Activated CD8-positive, alpha-beta T cell treated with anti-CD3 and anti-CD28 coated beads, Interleukin-2, amount 10 ng/mL, durations not matched to agents 7 days and 5 days (primary cell): Measurements from ENCODE around the gene ANKH. TPM values are rescaled to one million over a fixed set of nuclear protein-coding genes. Genes with fewer than 3 reads are reported as not detected.

Experiments used
- ATAC-seq: fragments of 150-1000 bp; cut with Tn5 transposase; one replicate; pipeline ENCODE4 v1.10.0; 2021; ENCODE audit warnings: moderate library complexity
- CTCF ChIA-PET: fragments of 350-600 bp; sonication (Branson Sonifier 250); formaldehyde crosslinking; loops from one replicate; lab custom pipeline; 2021; ENCODE audit warnings: antibody characterized with exemption; lab: Charles Lee
- POLR2A ChIA-PET: fragments of 350-600 bp; sonication (Branson Sonifier 250); formaldehyde crosslinking; loops from one replicate; lab custom pipeline; 2021; ENCODE audit warnings: antibody characterized with exemption; lab: Charles Lee
- DNase-seq: peaks from one replicate; pipeline ENCODE4 v3.0.0-alpha.2; 2020
- H3K27ac Mint-ChIP-seq: one replicate; pipeline ENCODE4 v1.8.0; 2021; ENCODE audit warnings: mild to moderate bottlenecking, mixed read lengths
- H3K27me3 Mint-ChIP-seq: one replicate; pipeline ENCODE4 v1.8.0; 2021; ENCODE audit warnings: low read depth, mixed read lengths
- H3K36me3 Mint-ChIP-seq: one replicate; pipeline ENCODE4 v1.8.0; 2021; ENCODE audit warnings: low read depth, mixed read lengths
- H3K4me1 Mint-ChIP-seq: one replicate; pipeline ENCODE4 v1.8.0; 2021; ENCODE audit warnings: low read depth, mixed read lengths
- H3K4me3 Mint-ChIP-seq: one replicate; pipeline ENCODE4 v1.8.0; 2021; ENCODE audit warnings: mild to moderate bottlenecking, mixed read lengths
- H3K9me3 Mint-ChIP-seq: one replicate; pipeline ENCODE4 v1.8.0; 2022; ENCODE audit warnings: mixed read lengths; ENCODE audit not compliant: insufficient read depth
- total RNA-seq, 2 experiments: library from RNA; stranded (reverse); gene quantifications; one replicate each; pipeline ENCODE4 v1.2.3, GENCODE V29; 2021

ANKH gene
- total RNA-seq, 2 experiments from 2014 or later = 32.1 to 36.0 TPM

DNA sequence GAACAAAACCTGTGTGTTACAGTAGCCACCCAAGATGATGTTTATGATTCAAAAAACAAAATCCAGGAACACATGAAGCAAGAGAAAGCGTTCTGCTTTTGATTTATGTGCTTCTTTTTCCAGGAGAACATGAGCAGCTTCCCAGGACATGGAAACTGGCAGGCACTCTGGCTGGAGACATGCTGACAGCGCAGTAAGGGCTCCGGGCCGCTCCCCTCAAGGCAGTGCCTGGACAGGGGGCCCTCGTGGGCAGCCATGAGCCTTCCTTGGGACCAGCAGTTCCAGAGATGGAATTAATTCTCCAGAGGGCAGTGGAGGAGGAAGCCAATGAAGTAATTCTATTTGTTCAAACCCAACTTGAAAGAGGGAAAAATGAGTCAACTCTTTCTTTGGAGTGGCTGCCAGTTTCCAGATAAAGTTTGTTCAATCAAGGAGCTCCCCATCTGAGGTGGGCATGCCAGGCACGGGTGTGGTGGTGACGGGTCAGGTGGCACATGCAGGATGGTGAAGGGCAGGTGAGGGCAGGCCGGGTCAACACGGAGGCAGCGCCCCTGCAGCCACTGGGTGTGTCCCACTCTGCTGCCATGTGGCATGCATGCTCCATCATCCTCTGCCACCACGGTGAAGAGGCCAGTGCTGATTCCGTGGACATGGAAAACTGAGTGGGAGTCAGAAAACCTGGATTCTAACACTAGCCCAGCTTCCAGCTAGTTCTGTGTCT, 123.2 kb downstream of the ANKH start:
- Mint-ChIP-seq H3K36me3 (no peaks in the 10 kb centered on the region), H3K4me3 (no peak overlapping the region), H3K4me1 (peaks cover 24% of the 10 kb centered on the region), H3K27ac (no peak overlapping the region), H3K27me3 (no peaks in the 10 kb centered on the region), H3K9me3 (no peaks in the 10 kb centered on the region)
- POLR2A ChIA-PET = no interaction called here
- ATAC-seq (no peak), DNase-seq (no peak)
- CTCF ChIA-PET = interaction anchor here (1.3 kb wide), 1 partner anchor 21 kb away, joined by 4 read pairs; no protein-coding TSS in a partner anchor

DNA sequence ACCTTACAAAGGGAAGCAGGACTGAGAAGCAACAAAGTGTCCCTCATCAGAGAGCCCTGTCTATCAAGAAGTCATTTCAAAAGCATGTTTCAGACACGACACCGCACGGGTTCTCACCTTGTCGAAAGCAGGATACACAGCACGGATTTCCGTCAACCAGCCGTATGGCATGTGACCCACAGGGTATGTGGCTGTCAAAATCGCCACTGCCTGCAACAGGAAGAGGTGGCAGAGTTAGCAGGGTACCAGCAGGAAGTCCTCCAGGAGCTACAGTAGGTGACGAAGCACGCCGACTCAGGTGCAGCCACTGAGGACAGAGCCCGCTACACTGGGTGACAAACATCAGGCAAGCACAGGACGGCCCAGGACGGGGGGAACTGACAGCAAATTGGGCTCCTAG, 125.8 kb downstream of the ANKH start:
- Mint-ChIP-seq H3K4me3 (no peak overlapping the region), H3K9me3 (no peaks in the 10 kb centered on the region), H3K4me1 (peaks cover 46% of the 10 kb centered on the region), H3K36me3 (no peaks in the 10 kb centered on the region), H3K27ac (no peak overlapping the region), H3K27me3 (no peaks in the 10 kb centered on the region)
- ATAC-seq (no peak), DNase-seq (peak; percentile 38)
- CTCF ChIA-PET = interaction anchor here (1.7 kb wide), 1 partner anchor 11 kb away, joined by 4 read pairs; no protein-coding TSS in a partner anchor
- POLR2A ChIA-PET = no interaction called here

DNA sequence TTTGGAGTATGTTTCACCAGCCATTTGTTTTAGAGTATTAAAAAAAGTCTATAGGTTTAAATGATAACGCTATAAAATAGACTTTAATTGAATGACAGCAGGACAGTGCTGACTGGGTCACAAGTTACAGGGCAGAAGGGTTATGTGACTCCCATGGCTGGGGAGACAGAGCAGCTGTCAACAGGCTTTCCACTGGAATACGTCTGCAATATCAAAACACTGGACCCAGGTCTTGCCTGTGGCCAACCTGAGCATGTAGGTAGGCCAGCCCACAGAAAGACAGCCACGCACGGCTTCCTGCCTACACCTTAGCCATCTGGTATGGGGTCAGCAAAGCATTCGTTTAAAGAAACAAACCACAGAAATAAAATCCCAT, 126.4 kb downstream of the ANKH start:
- peaks cover 46% of the 10 kb centered on the region for H3K4me1 Mint-ChIP-seq
- no peak for ATAC-seq
- no peaks in the 10 kb centered on the region for H3K27me3 Mint-ChIP-seq
- no peaks in the 10 kb centered on the region for H3K36me3 Mint-ChIP-seq
- H3K9me3 Mint-ChIP-seq = no peaks in the 10 kb centered on the region
- no peak for DNase-seq
- POLR2A ChIA-PET = no interaction called here
- H3K4me3 Mint-ChIP-seq = no peak overlapping the region
- H3K27ac Mint-ChIP-seq = no peak overlapping the region
- CTCF ChIA-PET = interaction anchor here (1.1 kb wide), 1 partner anchor 23 kb away, joined by 3 read pairs; no protein-coding TSS in a partner anchor

DNA sequence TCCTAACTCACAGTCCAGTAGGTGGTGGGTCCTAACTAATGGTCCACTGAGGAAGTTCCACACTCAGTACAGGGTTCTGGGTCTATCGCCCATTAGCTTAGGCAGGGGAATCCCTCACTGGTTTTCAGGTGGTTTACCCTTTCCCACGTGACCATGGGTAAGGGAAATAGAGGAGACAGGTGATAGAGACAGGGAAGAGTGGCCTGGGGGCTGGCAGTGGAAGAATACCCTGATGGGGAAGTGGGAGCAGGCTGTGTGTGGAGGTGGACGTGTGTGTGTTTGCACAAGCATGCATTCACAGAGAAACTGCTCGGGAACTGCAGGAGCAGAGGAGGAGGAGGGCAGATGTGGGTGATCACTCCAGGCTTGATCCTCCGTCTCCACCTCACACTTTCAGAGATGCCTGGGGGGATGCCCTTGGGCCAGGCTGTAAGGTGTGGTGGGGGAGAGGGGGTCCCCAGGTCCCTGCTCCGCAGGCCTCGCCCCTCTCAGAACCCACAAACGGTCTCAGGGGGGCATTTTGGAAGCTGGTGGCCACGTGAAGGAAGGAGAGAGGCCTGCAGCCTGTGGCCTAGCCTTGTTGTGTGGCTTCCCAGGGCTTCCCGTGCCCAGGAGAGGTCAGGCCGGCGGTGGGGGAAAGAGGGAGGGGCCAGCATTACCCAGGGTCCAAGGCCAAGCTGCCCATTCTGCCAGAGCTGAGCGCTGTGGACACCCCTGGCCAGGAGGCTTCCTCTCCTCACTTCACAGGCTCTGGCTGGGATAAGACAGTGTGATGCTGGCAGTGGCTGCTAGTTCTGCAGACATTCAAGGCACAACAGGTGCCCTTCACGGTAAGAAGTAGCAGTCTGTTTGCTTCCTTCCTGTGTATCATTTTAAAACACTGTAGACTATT, 127.0 kb downstream of the ANKH start:
- Mint-ChIP-seq H3K27me3 (no peaks in the 10 kb centered on the region), H3K4me3 (no peak overlapping the region), H3K9me3 (no peaks in the 10 kb centered on the region), H3K4me1 (peaks cover 46% of the 10 kb centered on the region), H3K27ac (peak overlapping the region; percentile 20), H3K36me3 (no peaks in the 10 kb centered on the region)
- ChIA-PET CTCF (interaction anchor here (1.1 to 2.5 kb wide), 4 partner anchors 12 to 125 kb away, joined by 3 to 9 read pairs (median 6); no protein-coding TSS in a partner anchor), POLR2A (no interaction called here)
- ATAC-seq (no peak), DNase-seq (no peak)

DNA sequence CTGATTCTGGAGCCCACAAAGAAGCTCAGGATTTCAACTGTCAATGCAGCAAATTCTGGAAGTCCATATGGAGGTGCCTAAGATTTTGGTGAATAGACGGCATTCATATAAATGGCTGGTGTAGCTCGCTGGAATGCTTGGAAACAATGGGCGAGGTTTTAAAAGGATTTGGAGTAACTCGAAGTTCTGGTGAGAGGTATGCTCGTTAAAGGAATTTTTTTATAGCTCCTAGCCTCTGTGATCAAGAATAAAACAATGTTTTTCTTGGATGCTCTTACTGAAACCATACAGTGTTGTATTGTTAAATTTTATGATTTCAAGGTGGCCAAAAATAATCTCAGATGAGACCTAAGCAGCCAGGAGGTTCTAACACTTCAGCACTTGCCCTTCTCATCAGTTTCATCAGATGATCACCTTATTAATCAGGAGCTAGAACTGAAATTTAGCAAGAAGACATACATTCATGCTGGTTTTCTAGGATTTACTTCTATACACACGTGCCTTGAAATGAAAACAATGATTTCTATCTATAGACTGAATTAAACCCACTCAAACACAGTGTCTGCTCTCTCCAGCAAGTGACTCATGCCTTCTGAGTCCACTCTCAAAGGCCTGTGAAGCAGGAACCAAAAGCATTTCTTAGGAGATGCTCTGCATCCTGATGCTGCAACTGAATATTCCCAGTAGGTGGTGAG, 127.8 kb downstream of the ANKH start:
- no peak for ATAC-seq
- Mint-ChIP-seq H3K36me3 (no peaks in the 10 kb centered on the region), H3K4me1 (peaks cover 46% of the 10 kb centered on the region), H3K9me3 (no peaks in the 10 kb centered on the region), H3K27ac (peak overlapping the region; percentile 20), H3K4me3 (no peak overlapping the region), H3K27me3 (no peaks in the 10 kb centered on the region)
- DNase-seq = no peak
- ChIA-PET POLR2A (interaction anchor here (1.0 kb wide), 1 partner anchor 136 kb away, joined by 3 read pairs; no protein-coding TSS in a partner anchor), CTCF (interaction anchor here (0.7 to 2.5 kb wide), 5 partner anchors 13 to 126 kb away, joined by 3 to 9 read pairs (median 3); no protein-coding TSS in a partner anchor)

DNA sequence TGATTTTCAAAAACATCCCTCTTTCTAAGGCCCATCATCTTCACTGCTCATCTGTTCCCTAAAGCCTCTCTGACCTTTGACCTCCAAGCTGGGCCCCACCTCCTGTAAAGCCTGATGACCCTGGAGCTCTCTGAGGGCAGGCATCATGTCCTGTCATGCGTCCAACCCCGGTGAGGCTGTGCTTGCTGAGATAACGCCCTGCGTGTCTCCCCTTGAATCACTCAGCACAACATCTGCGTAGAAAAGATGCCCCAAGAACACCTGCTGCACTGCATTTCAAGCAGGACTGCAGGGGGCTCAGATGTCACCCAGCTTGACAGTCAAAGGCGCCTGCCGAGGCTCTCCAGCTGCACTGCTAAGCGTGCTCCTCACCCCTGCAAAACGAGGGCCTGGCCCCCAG, 129.1 kb downstream of the ANKH start:
- DNase-seq = no peak
- no peaks in the 10 kb centered on the region for H3K9me3 Mint-ChIP-seq
- peak overlapping the region; percentile 80 for H3K27ac Mint-ChIP-seq
- no peak overlapping the region for H3K4me3 Mint-ChIP-seq
- CTCF ChIA-PET = interaction anchor here (1.0 to 2.5 kb wide), 4 partner anchors 15 to 261 kb away, joined by 3 to 9 read pairs (median 7); no protein-coding TSS in a partner anchor
- H3K4me1 Mint-ChIP-seq = peaks cover 46% of the 10 kb centered on the region
- no peaks in the 10 kb centered on the region for H3K36me3 Mint-ChIP-seq
- ATAC-seq = no peak
- H3K27me3 Mint-ChIP-seq = no peaks in the 10 kb centered on the region
- POLR2A ChIA-PET = interaction anchor here (1.0 to 1.1 kb wide), 2 partner anchors 129 to 138 kb away, joined by 3 read pairs; partner anchors contain the start of gene ANKH

DNA sequence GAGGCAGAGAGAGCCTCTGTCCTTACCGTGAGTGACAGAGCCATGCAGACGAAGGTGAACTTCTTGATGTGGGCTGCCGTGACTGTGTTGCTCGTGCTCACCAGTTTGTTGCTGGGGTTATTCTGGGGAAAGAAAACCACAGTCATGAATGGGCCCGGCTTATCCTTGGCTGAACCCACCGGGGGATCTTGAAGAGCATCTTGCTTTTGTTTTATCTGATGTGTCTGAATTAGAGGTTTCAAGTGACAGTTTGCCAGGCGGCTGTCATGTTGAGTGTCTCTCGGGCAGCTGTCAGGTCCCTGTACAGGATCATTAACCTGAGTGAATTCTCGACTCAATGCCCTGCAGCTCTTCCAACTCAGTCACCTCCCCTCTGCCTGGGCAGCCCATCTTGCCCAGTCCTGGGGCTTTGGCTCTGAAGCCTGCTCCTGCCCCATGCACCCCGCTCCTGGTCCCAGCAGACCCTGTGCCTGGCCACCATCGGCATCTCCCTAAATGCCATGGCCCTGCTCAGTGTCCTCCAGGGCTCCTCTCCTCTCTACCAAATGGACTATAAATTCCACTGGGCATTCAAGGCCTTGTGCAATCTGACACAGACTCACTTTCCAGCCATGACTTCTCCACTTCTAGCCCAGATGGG, 129.7 kb downstream of the ANKH start:
- ChIA-PET POLR2A (interaction anchor here (0.7 to 1.1 kb wide), 2 partner anchors 103 to 129 kb away, joined by 3 read pairs; partner anchors contain the start of gene ANKH), CTCF (interaction anchor here (1.4 to 2.5 kb wide), 3 partner anchors 14 to 261 kb away, joined by 6 to 9 read pairs (median 8); no protein-coding TSS in a partner anchor)
- Mint-ChIP-seq H3K9me3 (no peaks in the 10 kb centered on the region), H3K4me1 (peaks cover 46% of the 10 kb centered on the region), H3K27ac (peak overlapping the region; percentile 80), H3K36me3 (no peaks in the 10 kb centered on the region), H3K4me3 (no peak overlapping the region), H3K27me3 (no peaks in the 10 kb centered on the region)
- ATAC-seq = peak; percentile 91
- DNase-seq = peak; percentile 72

DNA sequence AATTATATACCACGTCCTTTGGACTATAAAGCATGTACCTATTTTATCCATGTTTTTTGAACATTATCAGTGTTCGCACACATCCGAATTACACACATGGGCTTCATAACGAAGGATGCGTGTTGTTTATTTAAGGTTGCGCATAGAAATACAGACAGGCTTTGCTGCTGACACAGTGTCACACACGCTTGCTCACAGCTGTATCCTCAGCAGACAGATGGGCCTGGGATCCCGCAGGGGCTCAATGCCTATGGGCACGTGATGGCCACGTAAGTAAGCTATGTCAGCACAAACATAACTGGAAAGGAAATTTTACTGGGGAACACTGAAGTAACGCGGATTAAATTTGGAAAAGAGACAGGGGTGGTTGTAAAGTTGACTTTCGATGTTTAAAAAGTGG, 130.4 kb downstream of the ANKH start:
- no peaks in the 10 kb centered on the region for H3K9me3 Mint-ChIP-seq
- peak overlapping the region; percentile 52 for H3K27ac Mint-ChIP-seq
- POLR2A ChIA-PET = no interaction called here
- H3K36me3 Mint-ChIP-seq = no peaks in the 10 kb centered on the region
- peaks cover 46% of the 10 kb centered on the region for H3K4me1 Mint-ChIP-seq
- CTCF ChIA-PET = no interaction called here
- H3K4me3 Mint-ChIP-seq = no peak overlapping the region
- DNase-seq = no peak
- no peaks in the 10 kb centered on the region for H3K27me3 Mint-ChIP-seq
- no peak for ATAC-seq

DNA sequence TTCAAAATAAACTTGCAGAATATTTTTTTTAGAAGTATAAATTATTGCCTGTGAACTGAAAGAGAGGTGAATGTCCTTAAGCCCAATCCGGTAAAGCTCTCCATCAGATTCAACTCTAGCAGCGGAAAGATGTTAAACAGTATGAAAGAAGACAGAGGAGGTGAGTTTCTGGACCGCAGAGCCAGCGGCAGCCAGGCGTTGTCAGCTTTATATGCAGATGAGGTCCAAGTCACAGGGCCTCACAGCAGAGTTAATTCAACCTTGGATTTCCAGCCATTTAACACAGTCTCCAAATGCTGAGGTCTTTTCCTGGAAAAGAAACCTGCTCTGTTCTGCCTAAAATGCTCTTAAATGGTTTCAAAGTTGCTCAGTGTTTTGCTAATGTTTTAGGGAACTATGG, 131.6 kb downstream of the ANKH start:
- no peak overlapping the region for H3K27ac Mint-ChIP-seq
- DNase-seq = no peak

DNA sequence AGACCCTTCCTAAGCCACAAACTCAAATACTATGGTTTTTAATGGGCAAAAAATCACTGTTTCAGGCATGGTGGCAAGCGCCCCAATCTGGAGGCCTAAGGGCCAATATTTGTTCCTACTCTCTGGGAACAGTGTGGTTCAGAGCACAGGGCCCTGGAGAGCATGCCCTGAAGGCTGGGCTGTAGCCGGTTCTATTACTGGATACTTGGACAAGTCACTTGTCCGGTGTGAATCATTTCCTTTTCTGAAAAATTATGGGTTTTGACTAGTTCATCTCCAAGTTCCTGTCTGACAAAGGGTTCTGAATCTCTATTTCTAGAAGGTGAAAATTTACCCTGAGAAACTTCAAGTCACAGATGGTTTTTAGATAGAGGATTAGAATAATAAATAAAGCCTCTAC, 132.0 kb downstream of the ANKH start:
- H3K4me1 Mint-ChIP-seq = peaks cover 33% of the 10 kb centered on the region
- no peak overlapping the region for H3K27ac Mint-ChIP-seq
- no peak overlapping the region for H3K4me3 Mint-ChIP-seq
- H3K27me3 Mint-ChIP-seq = no peaks in the 10 kb centered on the region
- DNase-seq (no peak), ATAC-seq (no peak)
- H3K36me3 Mint-ChIP-seq = no peaks in the 10 kb centered on the region
- H3K9me3 Mint-ChIP-seq = no peaks in the 10 kb centered on the region
- ChIA-PET CTCF (no interaction called here), POLR2A (no interaction called here)

More for the DNA sequence above, 131.6 kb downstream of the ANKH start:
- Mint-ChIP-seq H3K4me3 (no peak overlapping the region), H3K4me1 (peaks cover 36% of the 10 kb centered on the region), H3K9me3 (no peaks in the 10 kb centered on the region), H3K36me3 (no peaks in the 10 kb centered on the region), H3K27me3 (no peaks in the 10 kb centered on the region)
- no peak for ATAC-seq
- ChIA-PET POLR2A (no interaction called here), CTCF (no interaction called here)

DNA sequence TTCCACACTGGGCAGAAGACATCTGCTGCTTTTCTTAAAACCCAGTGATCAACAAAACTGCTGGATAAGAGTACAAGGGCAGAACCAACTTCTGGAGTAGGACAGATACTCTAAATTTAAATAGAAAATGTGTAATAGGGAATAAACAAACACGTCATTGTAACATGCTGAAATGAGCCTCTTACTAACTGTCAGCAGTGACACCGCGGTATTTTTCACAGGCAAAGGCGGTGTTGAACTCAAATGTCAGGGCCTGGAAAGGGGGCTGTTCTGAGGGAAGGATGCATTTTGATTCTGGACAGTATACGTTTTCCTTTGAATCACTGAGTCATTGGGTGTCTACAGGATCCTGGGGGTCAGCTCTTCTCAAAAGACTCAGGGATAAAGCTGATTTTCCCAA, 133.5 kb downstream of the ANKH start:
- ChIA-PET CTCF (interaction anchor here (1.1 to 1.6 kb wide), 2 partner anchors 11 to 135 kb away, joined by 3 to 4 read pairs; no protein-coding TSS in a partner anchor), POLR2A (no interaction called here)
- H3K9me3 Mint-ChIP-seq = no peaks in the 10 kb centered on the region
- no peak overlapping the region for H3K4me3 Mint-ChIP-seq
- ATAC-seq = no peak
- H3K4me1 Mint-ChIP-seq = peaks cover 20% of the 10 kb centered on the region
- peaks cover 2% of the 10 kb centered on the region for H3K36me3 Mint-ChIP-seq
- H3K27me3 Mint-ChIP-seq = no peaks in the 10 kb centered on the region
- H3K27ac Mint-ChIP-seq = no peak overlapping the region
- DNase-seq = no peak
